ENCODE results near the gene NCOA6. TPM values are rescaled to one million over a fixed set of nuclear protein-coding genes. Genes with fewer than 3 reads are reported as not detected.

NCOA6 gene
- total and polyA plus RNA-seq, 7 donors, result 5.6 to 15.7 (median 11.0) TPM

DNA sequence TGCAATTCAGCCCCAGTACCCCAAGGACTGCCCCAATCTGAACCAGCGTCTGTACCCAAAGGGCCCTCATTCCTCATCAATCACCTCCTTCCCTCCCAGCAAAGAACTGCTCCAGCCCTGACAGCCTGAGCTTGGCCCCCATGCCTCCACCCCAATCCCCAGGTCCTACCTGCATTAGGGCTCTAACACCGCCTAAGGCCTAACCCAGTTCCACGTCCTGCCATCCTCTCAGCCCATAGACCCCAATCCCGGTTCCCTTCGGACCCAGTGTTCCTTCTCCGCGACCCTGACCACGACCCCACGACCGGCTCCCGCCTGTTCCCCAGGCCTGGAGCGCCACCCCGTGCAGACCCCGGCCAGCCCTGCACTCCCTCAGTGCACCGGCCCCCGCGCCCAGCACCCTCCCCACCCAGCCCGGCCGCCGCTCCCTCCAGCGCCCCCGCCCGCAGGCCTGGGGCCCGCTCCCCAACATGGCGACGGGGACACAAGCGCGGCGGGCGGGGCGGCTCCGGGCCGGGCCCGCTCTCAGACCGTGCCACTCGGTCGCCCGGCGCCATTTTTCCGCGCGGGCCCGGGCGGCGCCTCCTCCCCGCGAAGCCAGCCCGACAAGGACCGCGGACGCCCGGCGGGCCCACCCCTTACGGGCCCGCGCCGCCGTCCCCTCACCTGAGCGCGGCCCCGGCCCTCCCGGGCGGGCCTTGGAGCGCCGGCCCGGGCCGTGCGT is 483 bp downstream of the NCOA6 start:
- TF ChIP-seq, protein P1, sequence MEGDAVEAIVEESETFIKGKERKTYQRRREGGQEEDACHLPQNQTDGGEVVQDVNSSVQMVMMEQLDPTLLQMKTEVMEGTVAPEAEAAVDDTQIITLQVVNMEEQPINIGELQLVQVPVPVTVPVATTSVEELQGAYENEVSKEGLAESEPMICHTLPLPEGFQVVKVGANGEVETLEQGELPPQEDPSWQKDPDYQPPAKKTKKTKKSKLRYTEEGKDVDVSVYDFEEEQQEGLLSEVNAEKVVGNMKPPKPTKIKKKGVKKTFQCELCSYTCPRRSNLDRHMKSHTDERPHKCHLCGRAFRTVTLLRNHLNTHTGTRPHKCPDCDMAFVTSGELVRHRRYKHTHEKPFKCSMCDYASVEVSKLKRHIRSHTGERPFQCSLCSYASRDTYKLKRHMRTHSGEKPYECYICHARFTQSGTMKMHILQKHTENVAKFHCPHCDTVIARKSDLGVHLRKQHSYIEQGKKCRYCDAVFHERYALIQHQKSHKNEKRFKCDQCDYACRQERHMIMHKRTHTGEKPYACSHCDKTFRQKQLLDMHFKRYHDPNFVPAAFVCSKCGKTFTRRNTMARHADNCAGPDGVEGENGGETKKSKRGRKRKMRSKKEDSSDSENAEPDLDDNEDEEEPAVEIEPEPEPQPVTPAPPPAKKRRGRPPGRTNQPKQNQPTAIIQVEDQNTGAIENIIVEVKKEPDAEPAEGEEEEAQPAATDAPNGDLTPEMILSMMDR (IDR thresholded peaks at IDR 0.05), result no peak
- Histone ChIP-seq H3K27ac (peak overlapping the region; percentile 88), H3K36me3 (ENCODE audit: insufficient read depth in 1 of 2, low read depth in 1 of 2) (no peaks in the 10 kb centered on the region), H3K4me1 (peaks cover 42% of the 10 kb centered on the region), H3K4me3 (peak overlapping the region; percentile 90), H3K9me3 (no peaks in the 10 kb centered on the region), H3K27me3 (ENCODE audit: insufficient read depth in 3 of 3, low read length in 2 of 3) (no peaks in the 10 kb centered on the region)
- 0 to 1% (median 0%) methylated on average over 23 to 68 of the region's 68 CpGs for WGBS, 3 donors
- DNase-seq (peak; percentile 67 to 81), ATAC-seq (peak; percentile 75 to 83 (median 76))
- intact Hi-C loops (cut with DNase I), result no loop called here

DNA sequence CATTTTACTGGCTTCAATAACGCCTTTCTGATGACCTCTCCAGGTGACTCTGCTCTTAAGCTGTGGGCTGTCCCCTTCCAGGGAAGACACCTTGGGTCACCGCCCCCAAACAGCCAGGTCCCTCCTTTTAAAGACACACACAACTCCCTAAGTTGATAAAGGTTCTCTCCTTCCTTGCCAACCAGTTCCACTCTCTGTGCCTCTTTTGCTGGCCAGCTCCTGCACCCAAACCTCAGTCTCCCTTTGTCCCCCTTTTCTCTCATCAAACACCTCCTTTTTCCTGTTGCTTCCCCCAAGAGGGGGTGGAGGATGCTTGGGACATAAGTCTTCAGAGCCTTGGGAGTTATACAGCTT is 1.0 kb downstream of the NCOA6 start:
- H3K4me1 ChIP-seq, result peaks cover 44% of the 10 kb centered on the region
- H3K27me3 ChIP-seq (ENCODE audit: insufficient read depth in 3 of 3, low read length in 2 of 3), result no peaks in the 10 kb centered on the region
- peak overlapping the region; percentile 88 for H3K27ac ChIP-seq
- H3K36me3 ChIP-seq (ENCODE audit: insufficient read depth in 1 of 2, low read depth in 1 of 2), result no peaks in the 10 kb centered on the region
- peak overlapping the region; percentile 90 for H3K4me3 ChIP-seq
- TF ChIP-seq, protein P1 (IDR thresholded peaks at IDR 0.05), result no peak
- ATAC-seq (peak; percentile 64 to 74 (median 68)), DNase-seq (peak; percentile 46 to 63)
- H3K9me3 ChIP-seq, result no peaks in the 10 kb centered on the region
- intact Hi-C loops (cut with DNase I), result no loop called here
- 0 to 6% (median 3%) methylated on average over 2 of the region's 2 CpGs for WGBS, 3 donors

DNA sequence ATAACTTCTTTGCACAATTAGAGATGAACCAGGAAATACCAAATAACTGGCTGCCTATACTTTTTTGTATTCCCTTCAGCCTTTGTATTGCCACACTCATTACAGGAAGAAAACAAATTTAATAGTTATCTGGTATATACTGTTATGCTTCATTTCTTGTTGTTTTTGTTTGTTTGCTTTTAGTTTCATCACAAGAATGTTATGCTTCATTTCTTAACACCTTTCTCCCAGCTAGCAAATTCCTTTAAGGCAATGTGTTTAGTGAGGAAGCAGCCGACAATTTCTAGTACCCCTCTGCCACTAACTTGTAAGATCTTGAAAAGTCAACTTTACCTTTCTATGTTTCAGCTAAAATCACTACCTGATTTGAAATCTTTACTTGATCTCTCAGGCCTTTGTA is 1.4 kb downstream of the NCOA6 start:
- no peaks in the 10 kb centered on the region for H3K9me3 ChIP-seq
- ATAC-seq (no peak), DNase-seq (no peak)
- WGBS, 3 donors, result 17 to 18% (median 17%) methylated on average over 1 of the region's 1 CpG
- H3K27me3 ChIP-seq (ENCODE audit: insufficient read depth in 3 of 3, low read length in 2 of 3), result no peaks in the 10 kb centered on the region
- TF ChIP-seq, protein P1 (IDR thresholded peaks at IDR 0.05), result no peak
- intact Hi-C loops (cut with DNase I), result no loop called here
- no peak overlapping the region for H3K27ac ChIP-seq
- H3K36me3 ChIP-seq (ENCODE audit: insufficient read depth in 1 of 2, low read depth in 1 of 2), result no peaks in the 10 kb centered on the region
- H3K4me3 ChIP-seq, result peak overlapping the region; percentile 90
- peaks cover 44% of the 10 kb centered on the region for H3K4me1 ChIP-seq

GRCh38 chr20:34820805-34821578 is 4.5 kb downstream of the NCOA6 start:
- intact Hi-C loops (cut with DNase I), result no loop called here
- 53 to 56% (median 54%) methylated on average over 8 of the region's 8 CpGs for WGBS, 3 donors
- TF ChIP-seq, protein P1 (IDR thresholded peaks at IDR 0.05), result no peak
- Histone ChIP-seq H3K9me3 (no peaks in the 10 kb centered on the region), H3K4me3 (no peak overlapping the region), H3K27me3 (ENCODE audit: insufficient read depth in 3 of 3, low read length in 2 of 3) (no peaks in the 10 kb centered on the region), H3K27ac (no peak overlapping the region), H3K36me3 (ENCODE audit: insufficient read depth in 1 of 2, low read depth in 1 of 2) (no peaks in the 10 kb centered on the region), H3K4me1 (peaks cover 58% of the 10 kb centered on the region)
- no peak for DNase-seq
- ATAC-seq, result no peak

All from psoas muscle (tissue), 8 donors.